ENCODE measurements around the gene R3HDM2.

DNA sequence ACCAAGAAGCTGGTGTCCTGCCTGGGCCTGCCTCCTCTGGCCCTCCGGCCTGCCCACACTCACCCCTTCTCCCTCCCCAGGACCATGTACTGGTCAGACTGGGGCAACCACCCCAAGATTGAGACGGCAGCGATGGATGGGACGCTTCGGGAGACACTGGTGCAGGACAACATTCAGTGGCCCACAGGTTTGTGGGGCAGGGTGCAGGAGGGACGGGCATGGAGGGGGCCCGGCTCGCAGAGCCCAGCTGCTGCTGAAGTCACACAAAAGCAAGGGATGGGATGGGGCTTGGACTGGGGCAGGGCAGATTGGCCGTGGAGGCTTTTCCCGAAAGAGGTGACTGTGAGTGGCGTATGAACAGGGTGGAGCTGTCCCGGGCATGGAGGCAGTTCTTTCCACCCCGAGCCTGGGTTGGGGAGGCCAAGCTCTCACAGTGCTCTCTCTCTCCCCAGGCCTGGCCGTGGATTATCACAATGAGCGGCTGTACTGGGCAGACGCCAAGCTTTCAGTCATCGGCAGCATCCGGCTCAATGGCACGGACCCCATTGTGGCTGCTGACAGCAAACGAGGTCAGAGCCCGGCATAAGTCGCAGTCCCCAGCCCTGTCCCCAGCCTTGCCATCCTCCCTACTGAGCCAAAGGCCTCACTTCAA is 222.1 kb downstream of the R3HDM2 start:
- TF ChIP-seq CTCF (IDR thresholded peaks at IDR 0.05; ENCODE audit: poor library complexity, severe bottlenecking) (no peak), RAD21 (conservative IDR thresholded peaks at IDR 0.05) (no peak), POLR2AphosphoS5 (IDR thresholded peaks at IDR 0.05) (no peak), EZH2 (IDR thresholded peaks at IDR 0.05; ENCODE audit: borderline replicate concordance, insufficient read depth, low read length, poor library complexity, severe bottlenecking) (no peak)
- TF ChIP-seq, protein P1, sequence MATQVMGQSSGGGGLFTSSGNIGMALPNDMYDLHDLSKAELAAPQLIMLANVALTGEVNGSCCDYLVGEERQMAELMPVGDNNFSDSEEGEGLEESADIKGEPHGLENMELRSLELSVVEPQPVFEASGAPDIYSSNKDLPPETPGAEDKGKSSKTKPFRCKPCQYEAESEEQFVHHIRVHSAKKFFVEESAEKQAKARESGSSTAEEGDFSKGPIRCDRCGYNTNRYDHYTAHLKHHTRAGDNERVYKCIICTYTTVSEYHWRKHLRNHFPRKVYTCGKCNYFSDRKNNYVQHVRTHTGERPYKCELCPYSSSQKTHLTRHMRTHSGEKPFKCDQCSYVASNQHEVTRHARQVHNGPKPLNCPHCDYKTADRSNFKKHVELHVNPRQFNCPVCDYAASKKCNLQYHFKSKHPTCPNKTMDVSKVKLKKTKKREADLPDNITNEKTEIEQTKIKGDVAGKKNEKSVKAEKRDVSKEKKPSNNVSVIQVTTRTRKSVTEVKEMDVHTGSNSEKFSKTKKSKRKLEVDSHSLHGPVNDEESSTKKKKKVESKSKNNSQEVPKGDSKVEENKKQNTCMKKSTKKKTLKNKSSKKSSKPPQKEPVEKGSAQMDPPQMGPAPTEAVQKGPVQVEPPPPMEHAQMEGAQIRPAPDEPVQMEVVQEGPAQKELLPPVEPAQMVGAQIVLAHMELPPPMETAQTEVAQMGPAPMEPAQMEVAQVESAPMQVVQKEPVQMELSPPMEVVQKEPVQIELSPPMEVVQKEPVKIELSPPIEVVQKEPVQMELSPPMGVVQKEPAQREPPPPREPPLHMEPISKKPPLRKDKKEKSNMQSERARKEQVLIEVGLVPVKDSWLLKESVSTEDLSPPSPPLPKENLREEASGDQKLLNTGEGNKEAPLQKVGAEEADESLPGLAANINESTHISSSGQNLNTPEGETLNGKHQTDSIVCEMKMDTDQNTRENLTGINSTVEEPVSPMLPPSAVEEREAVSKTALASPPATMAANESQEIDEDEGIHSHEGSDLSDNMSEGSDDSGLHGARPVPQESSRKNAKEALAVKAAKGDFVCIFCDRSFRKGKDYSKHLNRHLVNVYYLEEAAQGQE (IDR thresholded peaks at IDR 0.05; ENCODE audit: borderline replicate concordance) = no peak

Measured in neural cell (in vitro differentiated cells).